GM10248 (cell line): ENCODE results near the gene TSSK2.
A peak's percentile ranks its signal among the peaks of the same experiment; 100 is the strongest.

Experiments used
- CTCF ChIA-PET: fragments of 300-600 bp; sonication (Branson Sonifier 250); formaldehyde crosslinking; extraction: SDS; loops from one replicate; lab custom pipeline; 2021; ENCODE audit warnings: antibody characterized with exemption; lab: Yijun Ruan, JAX
- POLR2A ChIA-PET: fragments of 350-650 bp; sonication (Branson Sonifier 250); formaldehyde crosslinking; extraction: SDS; loops from one replicate; lab custom pipeline; 2020; ENCODE audit warnings: antibody characterized with exemption; lab: Yijun Ruan, JAX
- DNase-seq: peaks from one replicate; pipeline ENCODE4 v3.0.0; 2012; ENCODE audit errors: extremely low spot score
- CTCF ChIP-seq: IDR thresholded peaks from 2 replicates; pipeline ENCODE4 v1.5.1; 2012; ENCODE audit warnings: mild to moderate bottlenecking, low read depth; ENCODE audit errors: extremely low read depth, missing control alignments, control extremely low read depth

Gene TSSK2

DNA sequence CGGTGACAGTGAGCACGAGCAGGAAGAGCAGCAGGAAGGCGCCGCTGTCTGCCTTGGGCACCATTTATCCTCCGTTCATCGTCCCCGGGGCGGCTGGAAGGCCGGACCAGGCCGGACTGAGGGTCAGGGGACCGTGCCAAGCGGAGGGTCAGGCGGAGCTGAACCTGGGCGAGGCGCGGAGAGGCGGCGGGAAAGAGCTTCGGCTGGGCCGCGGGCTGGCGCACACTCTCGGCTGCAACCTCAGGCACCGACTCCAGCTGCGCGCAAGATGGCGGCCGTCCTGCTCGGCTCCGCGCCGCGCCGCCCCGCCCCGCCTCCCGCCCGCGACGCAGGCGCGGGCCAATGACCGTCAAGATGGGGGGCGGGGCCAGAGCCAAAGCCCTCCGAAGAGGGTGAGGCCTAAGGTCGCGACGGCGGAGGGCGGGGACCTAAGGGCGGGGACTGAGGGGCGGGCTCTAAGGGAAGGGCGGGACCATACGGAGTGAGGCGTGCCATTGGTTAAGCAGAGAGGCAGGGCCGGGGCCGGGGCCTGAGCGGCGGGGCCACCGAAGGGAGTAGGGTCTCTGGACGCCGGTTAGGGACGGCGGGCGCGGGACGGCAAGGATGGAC is 8.9 kb upstream of the TSSK2 start, which contains the start of gene DGCR2:
DGCR2 (minus strand) TSS at position 270 of the 609 bp plus-strand sequence; CDS start at position 64, 206 bp downstream.
- ChIA-PET CTCF (interaction anchor here (1.4 to 1.9 kb wide), 4 partner anchors 11 to 176 kb away, joined by 3 to 11 read pairs (median 4); partner anchors contain the start of gene ESS2), POLR2A (interaction anchor here (1.4 kb wide), 1 partner anchor 10 kb away, joined by 4 read pairs; the partner anchor contains the start of gene TSSK2)
- no peak for TF ChIP-seq CTCF
- peak; percentile 100 for DNase-seq

DNA sequence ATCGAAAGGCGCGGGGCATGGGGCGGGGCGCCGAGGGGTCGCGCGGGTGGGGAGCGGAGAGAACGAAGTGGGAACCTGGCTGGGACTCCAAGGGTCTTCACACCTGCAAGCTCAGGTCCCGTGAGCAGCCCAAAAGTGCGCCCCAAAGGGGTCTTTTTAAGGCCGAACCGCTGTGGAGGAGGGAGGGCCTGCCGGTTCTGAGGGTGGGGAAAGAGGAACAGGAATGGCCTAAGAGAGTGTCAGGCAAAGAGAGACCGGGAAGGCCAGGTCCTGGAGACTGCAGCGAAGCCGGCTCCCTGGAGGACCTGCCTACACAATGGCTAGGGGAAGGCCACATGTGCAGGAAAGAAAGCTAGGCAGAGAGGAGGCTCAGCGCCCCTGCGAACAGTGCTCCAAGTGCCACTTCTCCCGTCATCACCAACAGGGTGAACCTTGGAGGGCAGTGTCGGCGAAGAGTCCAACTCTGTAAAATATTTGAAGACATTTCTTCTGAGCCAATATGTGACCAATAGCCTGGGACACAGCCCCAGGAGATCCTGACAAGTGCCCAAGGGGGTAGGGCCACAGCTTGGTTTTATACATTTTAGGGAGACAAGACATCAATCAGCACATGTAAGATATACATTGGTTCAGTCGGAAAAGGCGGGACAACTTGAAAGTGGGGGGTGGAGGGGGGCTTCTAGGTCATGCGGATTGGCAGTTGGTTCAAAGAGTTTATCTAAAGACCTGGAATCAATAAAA is 8.2 kb upstream of the TSSK2 start:
- ChIA-PET CTCF (interaction anchor here (1.4 to 1.9 kb wide), 4 partner anchors 12 to 175 kb away, joined by 3 to 11 read pairs (median 4); partner anchors contain the start of gene ESS2), POLR2A (interaction anchor here (1.4 kb wide), 1 partner anchor 9 kb away, joined by 4 read pairs; the partner anchor contains the start of gene TSSK2)
- DNase-seq: no peak
- TF ChIP-seq CTCF: no peak

DNA sequence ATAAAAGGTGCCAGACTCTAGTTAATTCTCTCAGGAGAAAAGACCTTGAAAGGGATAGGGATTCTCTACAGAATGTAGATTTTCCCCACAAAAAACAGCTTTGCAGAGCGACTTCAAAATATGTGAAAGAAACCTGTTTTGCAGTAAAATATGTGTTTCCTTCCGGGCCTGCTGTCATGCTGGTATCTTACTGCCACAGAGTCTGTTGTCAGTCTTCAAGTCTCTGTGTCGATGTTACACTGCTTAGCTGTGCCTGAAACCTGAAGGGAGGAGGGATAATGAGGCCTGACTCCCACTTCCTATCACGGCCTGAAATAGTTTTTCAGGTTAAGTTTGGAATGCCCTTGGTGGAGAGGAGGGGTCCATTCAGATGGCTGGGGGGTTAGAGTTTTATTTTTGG is 7.2 kb upstream of the TSSK2 start:
- POLR2A ChIA-PET: no interaction called here
- CTCF ChIA-PET: interaction anchor here (1.9 kb wide), 1 partner anchor 21 kb away, joined by 4 read pairs; the partner anchor contains the start of gene ESS2
- no peak for TF ChIP-seq CTCF
- DNase-seq: no peak

DNA sequence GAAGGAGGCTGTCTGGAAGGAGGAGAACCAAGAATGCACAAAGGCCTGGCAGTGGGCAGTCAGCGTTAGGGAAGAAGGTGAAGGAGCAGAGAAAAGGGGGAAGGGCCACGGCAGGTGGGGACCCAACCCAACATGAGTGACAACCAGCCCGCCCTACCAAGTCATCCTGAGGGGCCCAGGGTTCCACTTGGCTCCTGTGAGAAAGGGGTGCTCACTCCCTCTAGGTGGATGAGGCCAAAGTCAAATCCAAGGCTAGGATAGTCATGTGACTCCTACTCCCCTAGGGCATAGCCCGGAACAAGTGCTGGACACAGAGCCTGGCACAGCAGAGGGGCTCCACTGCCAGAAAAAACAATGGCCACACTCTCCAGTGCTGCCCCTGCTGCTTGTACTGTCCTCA is 6.7 kb upstream of the TSSK2 start:
- no peak for TF ChIP-seq CTCF
- CTCF ChIA-PET: no interaction called here
- POLR2A ChIA-PET: no interaction called here
- DNase-seq: no peak

DNA sequence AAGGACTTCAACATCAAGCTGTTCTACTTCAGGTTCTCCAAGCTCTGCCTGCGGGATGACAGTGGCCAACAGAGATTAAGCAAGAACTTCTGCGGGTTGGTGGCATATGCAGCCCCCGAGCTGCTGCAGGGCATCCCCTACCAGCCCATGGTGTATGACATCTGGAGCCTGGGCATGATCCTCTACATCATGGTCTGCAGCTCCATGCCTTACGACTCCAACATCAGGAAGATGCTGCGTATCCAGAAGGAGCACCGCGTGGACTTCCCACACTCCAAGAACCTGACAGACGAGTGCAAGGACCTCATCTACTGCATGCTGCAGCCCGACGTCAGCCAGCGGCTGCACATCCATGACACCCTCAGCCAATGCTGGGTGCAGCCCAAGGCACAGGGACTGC is 6.1 kb upstream of the TSSK2 start:
- ChIA-PET POLR2A (no interaction called here), CTCF (interaction anchor here (0.6 kb wide), 1 partner anchor 14 kb away, joined by 3 read pairs; no protein-coding TSS in a partner anchor)

More for the DNA sequence above, 6.1 kb upstream of the TSSK2 start:
- no peak for DNase-seq
- TF ChIP-seq CTCF: no peak
